Measurements from ENCODE around the gene PLOD3.
"Not testable (repeated sequence)": the region's sequence is repeated elsewhere in the genome, so short reads cannot be mapped to it uniquely, and the experiment has no call there.

Gene PLOD3

GRCh38 chr7:101206665-101207042, 10.7 kb downstream of the PLOD3 start:
- Histone ChIP-seq H2AFZ (ENCODE audit: low read length) (no peak overlapping the region), H3K9me3 (ENCODE audit: low read length) (no peaks in the 10 kb centered on the region), H3K4me2 (ENCODE audit: low read length) (no peak overlapping the region), H3K27me3 (ENCODE audit: insufficient read depth, low read length) (no peaks in the 10 kb centered on the region; the same call in 1 of the 2 replicates), H4K20me1 (ENCODE audit: insufficient read depth, low read length) (no peaks in the 10 kb centered on the region), H3K79me2 (ENCODE audit: insufficient read depth, low read length) (no peaks in the 10 kb centered on the region), H3K9ac (ENCODE audit: low read length) (no peak overlapping the region), H3F3A (ENCODE audit: insufficient read depth, low read length) (no peaks in the 10 kb centered on the region), H3K9me2 (ENCODE audit: low read depth, low read length) (no peaks in the 10 kb centered on the region), H3K4me3 (ENCODE audit: low read depth, low read length, poor library complexity, severe bottlenecking) (no peak overlapping the region), H3K4me1 (ENCODE audit: insufficient read depth, low read length, severe bottlenecking) (peaks cover 10% of the 10 kb centered on the region), H3K27ac (ENCODE audit: low read depth, low read length, poor library complexity, severe bottlenecking) (no peak overlapping the region), H3K36me3 (ENCODE audit: insufficient read depth, low read length) (no peaks in the 10 kb centered on the region)
- TF ChIP-seq EZH2 (IDR thresholded peaks at IDR 0.05; ENCODE audit: borderline replicate concordance, low read length) (no peak), CTCF (IDR thresholded peaks at IDR 0.05; ENCODE audit: low read length) (no peak)

GRCh38 chr7:101205901-101206664, 11.3 kb downstream of the PLOD3 start:
- no peak overlapping the region for H2AFZ ChIP-seq (ENCODE audit: low read length)
- no peak overlapping the region for H3K4me3 ChIP-seq (ENCODE audit: low read depth, low read length, poor library complexity, severe bottlenecking)
- no peaks in the 10 kb centered on the region for H3F3A ChIP-seq (ENCODE audit: insufficient read depth, low read length)
- H3K36me3 ChIP-seq (ENCODE audit: insufficient read depth, low read length) = no peaks in the 10 kb centered on the region
- no peaks in the 10 kb centered on the region for H4K20me1 ChIP-seq (ENCODE audit: insufficient read depth, low read length)
- H3K27ac ChIP-seq (ENCODE audit: low read depth, low read length, poor library complexity, severe bottlenecking) = no peak overlapping the region
- H3K9me2 ChIP-seq (ENCODE audit: low read depth, low read length) = no peaks in the 10 kb centered on the region
- H3K27me3 ChIP-seq (ENCODE audit: insufficient read depth, low read length) = no peaks in the 10 kb centered on the region; the same call in 1 of the 2 replicates
- no peaks in the 10 kb centered on the region for H3K9me3 ChIP-seq (ENCODE audit: low read length)
- H3K4me2 ChIP-seq (ENCODE audit: low read length) = no peak overlapping the region
- H3K4me1 ChIP-seq (ENCODE audit: insufficient read depth, low read length, severe bottlenecking) = peaks cover 10% of the 10 kb centered on the region
- H3K9ac ChIP-seq (ENCODE audit: low read length) = no peak overlapping the region
- no peak for TF ChIP-seq CTCF (IDR thresholded peaks at IDR 0.05; ENCODE audit: low read length)
- no peak for TF ChIP-seq EZH2 (IDR thresholded peaks at IDR 0.05; ENCODE audit: borderline replicate concordance, low read length)
- no peaks in the 10 kb centered on the region for H3K79me2 ChIP-seq (ENCODE audit: insufficient read depth, low read length)

- H3K9me3 ChIP-seq (ENCODE audit: low read length); H3K27me3 ChIP-seq (ENCODE audit: insufficient read depth, low read length); H3K9ac ChIP-seq (ENCODE audit: low read length); H3K9me2 ChIP-seq (ENCODE audit: low read depth, low read length); H3F3A ChIP-seq (ENCODE audit: insufficient read depth, low read length); H3K27ac ChIP-seq (ENCODE audit: low read depth, low read length, poor library complexity, severe bottlenecking); H3K36me3 ChIP-seq (ENCODE audit: insufficient read depth, low read length); H2AFZ ChIP-seq (ENCODE audit: low read length); H4K20me1 ChIP-seq (ENCODE audit: insufficient read depth, low read length); H3K79me2 ChIP-seq (ENCODE audit: insufficient read depth, low read length): not testable (repeated sequence)
- Histone ChIP-seq H3K4me3 (ENCODE audit: low read depth, low read length, poor library complexity, severe bottlenecking) (peak overlapping the region; percentile 18), H3K4me1 (ENCODE audit: insufficient read depth, low read length, severe bottlenecking) (peaks cover 10% of the 10 kb centered on the region), H3K4me2 (ENCODE audit: low read length) (peak overlapping the region; percentile 5; the same call in 1 of the 2 replicates)
Measured at GRCh38 chr7:101203740-101204738, 13.3 kb downstream of the PLOD3 start.
